ENCODE results near the gene HEYL.

HEYL gene

DNA sequence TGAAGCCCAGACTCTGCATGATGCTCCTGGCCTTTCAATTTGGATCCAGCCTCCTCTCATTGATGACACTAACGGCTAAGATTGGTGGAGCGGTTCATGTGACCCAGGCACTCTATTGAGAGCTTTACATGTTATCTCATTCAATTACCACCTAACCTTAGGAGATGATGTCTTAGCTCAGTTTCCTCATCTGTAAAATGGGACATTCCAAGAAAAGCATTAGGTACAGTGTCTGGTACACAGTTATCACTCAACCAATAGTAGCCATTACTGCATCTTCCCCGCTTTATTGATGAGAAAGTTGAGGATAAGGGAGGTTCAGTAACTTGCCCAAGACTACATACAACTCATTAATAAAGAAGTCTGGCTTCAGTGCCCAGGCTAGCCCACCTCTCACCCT, 17.0 kb downstream of the HEYL start:
- TF ChIP-seq, protein P1, sequence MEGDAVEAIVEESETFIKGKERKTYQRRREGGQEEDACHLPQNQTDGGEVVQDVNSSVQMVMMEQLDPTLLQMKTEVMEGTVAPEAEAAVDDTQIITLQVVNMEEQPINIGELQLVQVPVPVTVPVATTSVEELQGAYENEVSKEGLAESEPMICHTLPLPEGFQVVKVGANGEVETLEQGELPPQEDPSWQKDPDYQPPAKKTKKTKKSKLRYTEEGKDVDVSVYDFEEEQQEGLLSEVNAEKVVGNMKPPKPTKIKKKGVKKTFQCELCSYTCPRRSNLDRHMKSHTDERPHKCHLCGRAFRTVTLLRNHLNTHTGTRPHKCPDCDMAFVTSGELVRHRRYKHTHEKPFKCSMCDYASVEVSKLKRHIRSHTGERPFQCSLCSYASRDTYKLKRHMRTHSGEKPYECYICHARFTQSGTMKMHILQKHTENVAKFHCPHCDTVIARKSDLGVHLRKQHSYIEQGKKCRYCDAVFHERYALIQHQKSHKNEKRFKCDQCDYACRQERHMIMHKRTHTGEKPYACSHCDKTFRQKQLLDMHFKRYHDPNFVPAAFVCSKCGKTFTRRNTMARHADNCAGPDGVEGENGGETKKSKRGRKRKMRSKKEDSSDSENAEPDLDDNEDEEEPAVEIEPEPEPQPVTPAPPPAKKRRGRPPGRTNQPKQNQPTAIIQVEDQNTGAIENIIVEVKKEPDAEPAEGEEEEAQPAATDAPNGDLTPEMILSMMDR (IDR thresholded peaks at IDR 0.05; ENCODE audit: low read depth, low read length) = no peak
- TF ChIP-seq EZH2phosphoT487 (IDR thresholded peaks at IDR 0.05; ENCODE audit: low read depth) = no peak
- Histone ChIP-seq H3K27ac (ENCODE audit: low read length) (no peak overlapping the region), H3K9me3 (ENCODE audit: insufficient read depth, low read length) (no peaks in the 10 kb centered on the region), H3K79me2 (ENCODE audit: low read length) (no peaks in the 10 kb centered on the region), H3K9ac (ENCODE audit: low read length) (no peak overlapping the region), H3K4me2 (ENCODE audit: low read length) (no peak overlapping the region), H3K36me3 (replicated peaks; ENCODE audit: low read depth, low read length) (no peaks in the 10 kb centered on the region), H3K27me3 (ENCODE audit: low read depth, low read length) (no peaks in the 10 kb centered on the region), H3K4me3 (ENCODE audit: low read length) (no peak overlapping the region), H3K4me1 (ENCODE audit: low read length) (no peaks in the 10 kb centered on the region), H2AFZ (ENCODE audit: low read depth, low read length) (no peak overlapping the region), H4K20me1 (ENCODE audit: insufficient read depth, low read length) (no peaks in the 10 kb centered on the region)

DNA sequence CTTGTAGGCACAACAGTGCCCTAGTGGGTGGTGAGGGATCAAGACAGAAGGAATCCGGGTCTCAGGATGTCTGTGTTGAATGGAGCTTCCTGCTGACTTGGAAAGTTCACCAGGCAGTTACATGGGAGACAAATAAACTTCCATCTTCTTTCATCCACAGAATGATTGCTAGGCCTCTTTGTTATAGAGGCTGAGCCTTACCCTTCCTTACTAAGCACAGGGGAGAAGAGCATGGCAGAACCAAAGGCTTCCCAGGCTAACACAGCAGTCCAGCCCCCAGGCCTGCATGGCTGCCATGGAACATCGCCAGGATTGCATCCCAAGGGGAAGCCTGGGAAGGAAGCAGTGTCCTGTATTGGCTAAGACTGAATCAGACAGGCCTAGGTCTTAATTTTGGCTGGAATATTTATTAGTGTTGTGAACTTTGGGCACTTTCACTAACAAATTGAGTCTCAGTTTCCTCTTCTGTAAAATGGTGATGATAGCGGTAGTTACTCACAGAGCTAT, 18.7 kb downstream of the HEYL start:
- Histone ChIP-seq H3K4me2 (ENCODE audit: low read length) (no peak overlapping the region), H3K4me3 (ENCODE audit: low read length) (no peak overlapping the region), H4K20me1 (ENCODE audit: insufficient read depth, low read length) (no peaks in the 10 kb centered on the region), H3K36me3 (replicated peaks; ENCODE audit: low read depth, low read length) (no peaks in the 10 kb centered on the region), H3K9ac (ENCODE audit: low read length) (no peak overlapping the region), H3K4me1 (ENCODE audit: low read length) (no peaks in the 10 kb centered on the region), H3K9me3 (ENCODE audit: insufficient read depth, low read length) (no peaks in the 10 kb centered on the region), H3K27ac (ENCODE audit: low read length) (no peak overlapping the region), H3K79me2 (ENCODE audit: low read length) (no peaks in the 10 kb centered on the region), H2AFZ (ENCODE audit: low read depth, low read length) (no peak overlapping the region), H3K27me3 (ENCODE audit: low read depth, low read length) (no peaks in the 10 kb centered on the region)
- TF ChIP-seq EZH2phosphoT487 (IDR thresholded peaks at IDR 0.05; ENCODE audit: low read depth) = no peak
- TF ChIP-seq, protein P1 (IDR thresholded peaks at IDR 0.05; ENCODE audit: low read depth, low read length) = no peak

DNA sequence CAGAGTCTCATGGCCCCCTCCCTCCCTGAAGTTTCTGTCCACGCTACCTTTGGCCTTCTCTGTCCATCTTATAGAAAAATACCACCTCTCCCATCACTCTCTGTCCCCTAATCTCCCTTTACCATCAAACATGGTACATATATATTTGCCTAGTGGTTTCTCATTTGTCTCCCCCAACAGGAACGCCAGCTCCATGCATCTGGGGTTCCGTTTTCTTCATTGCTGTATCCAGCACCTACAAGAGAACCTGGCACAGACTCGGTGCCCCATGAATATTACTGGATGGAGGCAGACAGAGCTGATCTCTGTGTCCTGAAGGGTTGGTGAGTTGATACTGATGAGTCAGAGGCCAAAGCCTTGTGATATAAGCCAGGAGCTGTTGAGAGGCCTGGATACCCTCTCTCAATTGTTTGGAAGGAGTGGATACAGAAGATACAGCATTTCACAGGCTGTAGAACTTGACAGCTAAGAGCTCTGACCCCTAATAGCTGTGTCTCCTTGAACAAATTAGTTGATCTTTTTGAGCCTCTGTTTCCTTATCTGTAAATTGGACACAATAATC, 21.9 kb downstream of the HEYL start:
- H3K36me3 ChIP-seq (replicated peaks; ENCODE audit: low read depth, low read length) = no peaks in the 10 kb centered on the region
- H3K9ac ChIP-seq (ENCODE audit: low read length) = no peak overlapping the region
- TF ChIP-seq, protein P1 (IDR thresholded peaks at IDR 0.05; ENCODE audit: low read depth, low read length) = no peak
- TF ChIP-seq EZH2phosphoT487 (IDR thresholded peaks at IDR 0.05; ENCODE audit: low read depth) = no peak
- no peaks in the 10 kb centered on the region for H3K79me2 ChIP-seq (ENCODE audit: low read length)
- no peaks in the 10 kb centered on the region for H3K4me1 ChIP-seq (ENCODE audit: low read length)
- H2AFZ ChIP-seq (ENCODE audit: low read depth, low read length) = no peak overlapping the region
- H3K4me2 ChIP-seq (ENCODE audit: low read length) = no peak overlapping the region
- H4K20me1 ChIP-seq (ENCODE audit: insufficient read depth, low read length) = no peaks in the 10 kb centered on the region
- H3K9me3 ChIP-seq (ENCODE audit: insufficient read depth, low read length) = no peaks in the 10 kb centered on the region
- H3K4me3 ChIP-seq (ENCODE audit: low read length) = no peak overlapping the region
- H3K27me3 ChIP-seq (ENCODE audit: low read depth, low read length) = no peaks in the 10 kb centered on the region
- no peak overlapping the region for H3K27ac ChIP-seq (ENCODE audit: low read length)

DNA sequence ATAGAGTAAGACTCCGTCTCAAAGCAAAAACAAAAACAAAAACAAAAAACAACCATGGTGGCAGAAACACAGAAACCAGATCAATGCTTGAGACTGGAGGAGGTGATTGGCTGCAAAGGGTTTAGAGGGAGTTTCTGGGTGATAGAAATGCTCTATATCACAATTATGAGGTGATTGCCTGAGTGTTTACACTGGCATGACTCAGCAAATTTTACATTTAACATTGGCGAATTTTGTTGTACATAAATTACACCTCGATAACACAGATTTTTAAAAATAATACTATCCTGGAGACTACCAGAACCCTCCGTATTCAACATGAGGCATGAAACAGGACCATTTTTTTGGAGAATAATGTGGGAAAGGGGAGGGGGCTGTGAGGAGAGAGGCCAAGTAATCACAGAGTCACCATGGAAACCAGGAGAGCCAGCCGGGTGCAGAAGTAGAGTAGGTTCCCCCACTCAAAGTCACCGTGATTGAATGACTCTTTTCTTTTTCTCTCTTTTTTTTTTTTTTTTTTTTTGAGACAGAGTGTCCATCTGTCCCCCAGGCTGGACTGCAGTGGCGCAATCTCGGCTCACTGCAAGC, 24.3 kb downstream of the HEYL start:
- no peaks in the 10 kb centered on the region for H3K9me3 ChIP-seq (ENCODE audit: insufficient read depth, low read length)
- no peak overlapping the region for H3K27ac ChIP-seq (ENCODE audit: low read length)
- H3K4me3 ChIP-seq (ENCODE audit: low read length) = no peak overlapping the region
- TF ChIP-seq, protein P1 (IDR thresholded peaks at IDR 0.05; ENCODE audit: low read depth, low read length) = no peak
- no peak for TF ChIP-seq EZH2phosphoT487 (IDR thresholded peaks at IDR 0.05; ENCODE audit: low read depth)
- H2AFZ ChIP-seq (ENCODE audit: low read depth, low read length) = no peak overlapping the region
- H4K20me1 ChIP-seq (ENCODE audit: insufficient read depth, low read length) = no peaks in the 10 kb centered on the region
- no peaks in the 10 kb centered on the region for H3K79me2 ChIP-seq (ENCODE audit: low read length)
- H3K4me2 ChIP-seq (ENCODE audit: low read length) = no peak overlapping the region
- H3K27me3 ChIP-seq (ENCODE audit: low read depth, low read length) = no peaks in the 10 kb centered on the region
- no peaks in the 10 kb centered on the region for H3K36me3 ChIP-seq (replicated peaks; ENCODE audit: low read depth, low read length)
- H3K9ac ChIP-seq (ENCODE audit: low read length) = no peak overlapping the region
- no peaks in the 10 kb centered on the region for H3K4me1 ChIP-seq (ENCODE audit: low read length)
